ENCODE data around the gene BRD2.

DNA sequence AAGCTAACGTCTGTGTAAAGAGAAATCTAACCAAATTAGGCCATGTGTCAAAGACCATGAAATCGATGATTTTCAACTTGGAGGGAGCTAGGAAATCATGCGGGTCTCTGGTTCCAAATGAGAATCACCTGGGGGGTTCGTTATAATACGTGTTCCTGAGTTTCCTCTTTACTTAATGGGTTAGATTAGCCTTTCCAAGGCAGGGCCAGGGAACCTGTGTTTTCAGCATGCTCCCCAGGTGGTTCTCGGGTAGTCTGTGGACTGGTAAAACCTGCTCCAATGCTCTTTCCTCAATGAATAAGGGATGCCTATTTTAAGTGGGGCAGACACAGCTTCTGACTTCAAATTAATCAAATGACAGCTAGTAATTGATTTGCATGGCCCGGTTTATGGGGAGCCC, 42.0 kb downstream of the BRD2 start:
- no peak for TF ChIP-seq POLR2AphosphoS5 (IDR thresholded peaks at IDR 0.05; ENCODE audit: low read depth, low read length)
- TF ChIP-seq, protein P1, sequence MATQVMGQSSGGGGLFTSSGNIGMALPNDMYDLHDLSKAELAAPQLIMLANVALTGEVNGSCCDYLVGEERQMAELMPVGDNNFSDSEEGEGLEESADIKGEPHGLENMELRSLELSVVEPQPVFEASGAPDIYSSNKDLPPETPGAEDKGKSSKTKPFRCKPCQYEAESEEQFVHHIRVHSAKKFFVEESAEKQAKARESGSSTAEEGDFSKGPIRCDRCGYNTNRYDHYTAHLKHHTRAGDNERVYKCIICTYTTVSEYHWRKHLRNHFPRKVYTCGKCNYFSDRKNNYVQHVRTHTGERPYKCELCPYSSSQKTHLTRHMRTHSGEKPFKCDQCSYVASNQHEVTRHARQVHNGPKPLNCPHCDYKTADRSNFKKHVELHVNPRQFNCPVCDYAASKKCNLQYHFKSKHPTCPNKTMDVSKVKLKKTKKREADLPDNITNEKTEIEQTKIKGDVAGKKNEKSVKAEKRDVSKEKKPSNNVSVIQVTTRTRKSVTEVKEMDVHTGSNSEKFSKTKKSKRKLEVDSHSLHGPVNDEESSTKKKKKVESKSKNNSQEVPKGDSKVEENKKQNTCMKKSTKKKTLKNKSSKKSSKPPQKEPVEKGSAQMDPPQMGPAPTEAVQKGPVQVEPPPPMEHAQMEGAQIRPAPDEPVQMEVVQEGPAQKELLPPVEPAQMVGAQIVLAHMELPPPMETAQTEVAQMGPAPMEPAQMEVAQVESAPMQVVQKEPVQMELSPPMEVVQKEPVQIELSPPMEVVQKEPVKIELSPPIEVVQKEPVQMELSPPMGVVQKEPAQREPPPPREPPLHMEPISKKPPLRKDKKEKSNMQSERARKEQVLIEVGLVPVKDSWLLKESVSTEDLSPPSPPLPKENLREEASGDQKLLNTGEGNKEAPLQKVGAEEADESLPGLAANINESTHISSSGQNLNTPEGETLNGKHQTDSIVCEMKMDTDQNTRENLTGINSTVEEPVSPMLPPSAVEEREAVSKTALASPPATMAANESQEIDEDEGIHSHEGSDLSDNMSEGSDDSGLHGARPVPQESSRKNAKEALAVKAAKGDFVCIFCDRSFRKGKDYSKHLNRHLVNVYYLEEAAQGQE (IDR thresholded peaks at IDR 0.05; ENCODE audit: insufficient read depth in 1 of 2, low read depth in 2 of 2, low read length in 2 of 2): no peak
- TF ChIP-seq TAF1 (IDR thresholded peaks at IDR 0.05; ENCODE audit: borderline replicate concordance, insufficient read depth, low read length): no peak
- no peak for TF ChIP-seq SIN3A (IDR thresholded peaks at IDR 0.05; ENCODE audit: borderline replicate concordance, insufficient read depth, low read length)
